Pericardium fibroblast (primary cell): ENCODE measurements around the gene SOWAHD. TPM values are rescaled to one million over a fixed set of nuclear protein-coding genes. Genes with fewer than 3 reads are reported as not detected.

Experiments
- total RNA-seq: library from RNA; depleted of rRNA; stranded (reverse); fragments of >200 nt; gene quantifications from 2 replicates; pipeline ENCODE4 v1.2.3, GENCODE V29; 2015

SOWAHD gene, protein sequence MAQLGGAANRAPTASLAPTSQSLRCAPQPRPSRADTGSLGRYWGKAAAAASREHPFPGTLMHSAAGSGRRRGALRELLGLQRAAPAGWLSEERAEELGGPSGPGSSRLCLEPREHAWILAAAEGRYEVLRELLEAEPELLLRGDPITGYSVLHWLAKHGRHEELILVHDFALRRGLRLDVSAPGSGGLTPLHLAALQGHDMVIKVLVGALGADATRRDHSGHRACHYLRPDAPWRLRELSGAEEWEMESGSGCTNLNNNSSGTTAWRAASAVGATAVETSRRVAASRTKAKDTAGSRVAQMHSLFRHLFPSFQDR
- 0.70 TPM in 1 of 2 replicates, not detected in the other for total RNA-seq

DNA sequence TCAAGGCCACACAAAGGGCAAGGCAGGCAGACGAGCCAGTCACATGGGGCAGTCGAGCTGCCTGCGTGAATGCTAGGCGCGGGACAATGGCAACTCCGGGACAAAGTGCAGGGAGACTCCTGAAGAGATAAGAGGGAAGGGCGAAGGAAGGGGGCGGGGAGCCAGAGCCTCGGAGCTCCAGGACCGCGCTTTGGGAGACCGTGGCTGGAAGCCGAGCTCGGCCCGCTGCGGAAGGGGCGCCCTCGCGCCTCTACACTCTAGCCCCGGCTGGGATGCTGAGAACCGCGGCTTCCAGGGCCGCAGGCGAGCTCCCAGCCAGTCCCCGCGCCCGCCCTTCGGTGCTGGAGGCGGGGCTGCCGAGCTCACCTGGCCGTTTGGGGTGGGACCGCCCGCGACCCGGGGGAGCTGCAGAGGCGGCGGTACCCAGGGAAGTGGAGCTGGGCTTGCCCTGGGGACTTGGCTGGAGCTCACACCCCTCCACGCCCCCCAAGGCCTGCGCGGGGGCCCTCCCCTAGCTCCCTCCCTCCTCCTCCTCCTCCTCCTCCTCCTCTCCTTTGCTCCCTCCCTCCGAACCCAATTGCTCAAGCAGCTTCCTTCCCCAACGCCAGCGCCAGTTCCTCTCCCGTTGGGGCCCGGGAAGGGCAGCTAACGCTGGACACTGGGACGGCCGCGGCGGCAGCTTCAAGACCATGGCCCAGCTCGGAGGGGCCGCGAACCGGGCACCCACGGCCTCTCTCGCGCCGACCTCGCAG, at the start of gene SOWAHD:
Gene SOWAHD (plus strand): TSS at position 610 of the 752 bp plus-strand sequence. CDS start 80 bp downstream, at position 690.

GRCh38 chrX:119791437-119792231, 33.2 kb downstream of the SOWAHD start, which contains the start of gene RPL39:
Gene RPL39, minus strand, starts transcription at chrX:119791630. Its CDS starts 54 bp downstream, at chrX:119791576.

Other genes starting within 250 kb of the SOWAHD start
- gene STEEP1, start 193.2 kb upstream of the SOWAHD start, total RNA-seq = 13.1 and 16.0 TPM in 2 replicates
- 32.1 and 33.8 TPM in 2 replicates for gene UBE2A, start 184.0 kb upstream of the SOWAHD start, total RNA-seq
- 3.6 and 5.0 TPM in 2 replicates for gene NKRF, start 152.2 kb upstream of the SOWAHD start, total RNA-seq
- gene SEPTIN6, start 65.4 kb upstream of the SOWAHD start, total RNA-seq = 16.6 and 17.1 TPM in 2 replicates
- 7,732 and 11,798 TPM in 2 replicates for gene RPL39, start 33.0 kb downstream of the SOWAHD start, total RNA-seq
- gene UPF3B, start 94.4 kb downstream of the SOWAHD start, total RNA-seq = 1.3 and 4.7 TPM in 2 replicates
- gene RNF113A, start 113.1 kb downstream of the SOWAHD start, total RNA-seq = 12.8 and 15.3 TPM in 2 replicates
- 50.7 and 77.3 TPM in 2 replicates for gene NDUFA1, start 113.2 kb downstream of the SOWAHD start, total RNA-seq
- gene AKAP14, start 137.3 kb downstream of the SOWAHD start, total RNA-seq = not detected in 2 replicates
- 3.6 and 4.0 TPM in 2 replicates for gene NKAP, start 185.2 kb downstream of the SOWAHD start, total RNA-seq